ENCODE results near the gene GPC5. TPM values are rescaled to one million over a fixed set of nuclear protein-coding genes. Genes with fewer than 3 reads are reported as not detected.

Gene GPC5
- total and polyA plus RNA-seq, 2 donors: 0.06 to 5.0 TPM

- H3K4me1 ChIP-seq (ENCODE audit: insufficient read depth): no peaks in the 10 kb centered on the region
- WGBS: 83% methylated on average over 2 of the region's 2 CpGs
- H3K4me3 ChIP-seq (ENCODE audit: low read depth, low read length): no peak overlapping the region
- DNase-seq (ENCODE audit: extremely low spot score): no peak
- H3K27ac ChIP-seq (ENCODE audit: low read depth): no peak overlapping the region
- no peaks in the 10 kb centered on the region for H3K36me3 ChIP-seq (ENCODE audit: insufficient read depth)
Observed at GRCh38 chr13:91546900-91547299, 148.5 kb downstream of the GPC5 start.

DNA sequence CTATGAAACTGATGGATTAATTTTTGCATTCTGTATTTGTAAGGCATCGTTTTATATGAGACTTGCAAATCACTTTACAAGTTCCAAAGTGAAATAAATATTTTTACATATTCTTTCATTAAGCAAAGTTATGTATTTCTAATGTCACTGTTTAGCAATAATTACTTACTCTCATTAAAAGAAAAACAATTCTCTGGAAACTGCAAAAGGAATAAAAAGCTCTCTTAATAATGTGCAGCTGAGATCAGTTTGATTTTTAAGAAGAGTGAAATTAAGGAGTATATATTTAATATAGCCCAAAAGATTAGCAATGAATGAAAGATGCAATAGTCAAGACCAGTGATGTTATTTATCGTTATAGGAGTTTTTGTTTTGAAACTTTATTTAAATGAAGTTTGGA is 155.2 kb downstream of the GPC5 start:
- Histone ChIP-seq H3K27ac (ENCODE audit: low read depth) (no peak overlapping the region), H3K36me3 (ENCODE audit: insufficient read depth) (no peaks in the 10 kb centered on the region), H3K4me1 (ENCODE audit: insufficient read depth) (no peaks in the 10 kb centered on the region), H3K4me3 (ENCODE audit: low read depth, low read length) (no peak overlapping the region)
- WGBS: 82% methylated on average over 2 of the region's 2 CpGs
- no peak for DNase-seq (ENCODE audit: extremely low spot score)

DNA sequence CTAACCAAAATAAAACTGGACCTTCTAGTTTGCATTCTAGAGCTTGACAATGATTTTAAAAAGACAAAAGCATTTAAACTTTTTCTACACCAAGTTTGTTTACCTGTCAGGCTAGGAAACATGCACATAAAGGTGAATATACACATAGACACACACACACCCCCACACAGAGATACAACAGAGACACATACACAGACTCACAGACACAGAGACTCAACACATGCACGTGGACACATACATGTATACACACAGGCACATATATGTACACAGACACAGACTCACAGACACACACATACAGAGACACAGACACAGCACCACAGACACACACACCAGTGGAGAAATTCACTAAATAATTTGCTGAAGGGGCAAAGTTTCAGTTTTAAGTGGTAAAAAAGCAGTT is 155.7 kb downstream of the GPC5 start:
- no peak overlapping the region for H3K27ac ChIP-seq (ENCODE audit: low read depth)
- no peaks in the 10 kb centered on the region for H3K4me1 ChIP-seq (ENCODE audit: insufficient read depth)
- WGBS: 66% methylated on average over 1 of the region's 1 CpG
- DNase-seq (ENCODE audit: extremely low spot score): no peak
- no peaks in the 10 kb centered on the region for H3K36me3 ChIP-seq (ENCODE audit: insufficient read depth)
- H3K4me3 ChIP-seq (ENCODE audit: low read depth, low read length): no peak overlapping the region

DNA sequence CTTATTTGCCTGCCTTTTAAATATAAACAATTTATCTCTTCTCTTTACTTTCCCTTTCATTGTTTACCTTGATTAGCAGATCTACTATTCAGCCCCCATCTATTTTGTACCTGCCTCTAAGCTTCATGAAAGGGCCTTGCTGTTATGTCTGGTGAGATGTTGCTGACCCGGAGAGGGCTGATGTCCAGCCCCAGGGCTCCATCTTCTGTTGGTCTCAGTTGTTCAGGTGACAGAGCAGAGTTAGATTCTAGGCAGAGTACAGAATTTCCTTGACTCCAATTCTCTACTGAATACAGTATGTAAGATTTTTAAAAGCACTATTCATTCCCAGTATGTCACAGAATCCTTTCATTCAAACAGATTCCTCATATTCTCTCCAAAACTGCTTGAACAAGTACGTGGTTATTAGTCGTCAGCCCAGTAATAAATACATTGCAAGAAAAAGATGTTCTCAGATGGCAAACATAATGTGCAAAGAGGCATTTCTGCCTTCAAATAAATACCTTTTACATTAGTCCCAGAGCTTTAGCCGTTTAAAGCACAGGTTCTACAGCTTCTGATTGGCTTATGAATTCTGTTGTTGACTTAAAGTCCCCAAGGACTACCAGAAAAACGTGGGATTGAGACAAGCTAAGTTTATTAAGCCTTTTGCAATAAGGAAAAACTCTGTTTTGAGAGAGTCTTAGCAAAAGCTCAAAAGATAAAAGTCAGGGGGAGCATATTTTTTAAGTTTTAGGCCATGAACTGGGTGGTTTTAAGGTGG is 159.1 kb downstream of the GPC5 start:
- 45% methylated on average over 5 of the region's 5 CpGs for WGBS
- H3K36me3 ChIP-seq (ENCODE audit: insufficient read depth): no peaks in the 10 kb centered on the region

DNA sequence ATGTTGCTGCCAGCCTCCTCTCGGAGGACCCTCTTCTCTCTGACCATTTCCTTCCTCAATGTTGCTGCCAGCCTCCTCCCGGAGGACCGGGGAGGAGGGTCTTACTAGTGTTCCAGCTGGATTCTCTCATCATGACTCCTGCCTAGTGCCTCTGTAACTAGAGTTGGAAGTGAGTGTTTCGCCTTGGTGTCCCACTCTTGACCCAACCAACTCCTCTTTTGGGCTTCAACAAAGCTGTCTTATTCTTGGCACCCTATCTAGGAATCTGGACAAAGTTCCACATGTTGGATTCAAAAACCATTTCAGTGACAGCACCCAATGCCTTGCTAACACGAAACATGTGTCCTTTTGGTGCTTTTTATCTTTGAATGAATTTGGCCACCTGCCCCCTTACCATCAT is 165.4 kb downstream of the GPC5 start:
- no peaks in the 10 kb centered on the region for H3K4me1 ChIP-seq (ENCODE audit: insufficient read depth)
- H3K36me3 ChIP-seq (ENCODE audit: insufficient read depth): no peaks in the 10 kb centered on the region
- H3K4me3 ChIP-seq (ENCODE audit: low read depth, low read length): no peak overlapping the region
- 55% methylated on average over 5 of the region's 5 CpGs for WGBS
- no peak for DNase-seq (ENCODE audit: extremely low spot score)
- no peak overlapping the region for H3K27ac ChIP-seq (ENCODE audit: low read depth)

More for the DNA sequence above, 159.1 kb downstream of the GPC5 start:
- Histone ChIP-seq H3K27ac (ENCODE audit: low read depth) (no peak overlapping the region), H3K4me1 (ENCODE audit: insufficient read depth) (no peaks in the 10 kb centered on the region), H3K4me3 (ENCODE audit: low read depth, low read length) (no peak overlapping the region)
- DNase-seq (ENCODE audit: extremely low spot score): no peak

DNA sequence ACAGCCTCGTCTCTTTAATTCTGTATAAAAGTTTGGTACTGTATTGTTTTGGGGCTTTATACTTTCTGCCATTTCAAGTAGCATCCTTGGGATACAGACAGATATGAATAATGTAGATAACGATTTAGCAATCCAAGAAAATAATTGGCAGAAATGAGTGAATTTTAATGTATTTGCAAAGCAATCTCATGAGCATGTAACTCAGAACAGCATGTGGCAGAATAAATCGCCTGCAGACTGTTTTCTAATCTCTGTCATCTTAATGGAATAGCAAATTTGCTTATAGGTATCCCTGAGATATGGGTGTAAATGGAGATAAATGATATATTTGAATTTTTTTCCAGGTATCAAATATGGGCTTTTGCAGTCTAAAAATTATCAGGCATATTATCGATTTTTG is 166.0 kb downstream of the GPC5 start:
- Histone ChIP-seq H3K36me3 (ENCODE audit: insufficient read depth) (no peaks in the 10 kb centered on the region), H3K4me1 (ENCODE audit: insufficient read depth) (no peaks in the 10 kb centered on the region), H3K27ac (ENCODE audit: low read depth) (no peak overlapping the region), H3K4me3 (ENCODE audit: low read depth, low read length) (no peak overlapping the region)
- DNase-seq (ENCODE audit: extremely low spot score): no peak
- 76% methylated on average over 4 of the region's 4 CpGs for WGBS

- no peaks in the 10 kb centered on the region for H3K4me1 ChIP-seq (ENCODE audit: insufficient read depth)
- no peak overlapping the region for H3K4me3 ChIP-seq (ENCODE audit: low read depth, low read length)
- no peaks in the 10 kb centered on the region for H3K36me3 ChIP-seq (ENCODE audit: insufficient read depth)
- DNase-seq (ENCODE audit: extremely low spot score): no peak
- WGBS: 69% methylated on average over 5 of the region's 5 CpGs
- H3K27ac ChIP-seq (ENCODE audit: low read depth): no peak overlapping the region
Observed at GRCh38 chr13:91565296-91565695, 166.9 kb downstream of the GPC5 start.

- Histone ChIP-seq H3K27ac (ENCODE audit: low read depth) (no peak overlapping the region), H3K4me1 (ENCODE audit: insufficient read depth) (no peaks in the 10 kb centered on the region), H3K36me3 (ENCODE audit: insufficient read depth) (no peaks in the 10 kb centered on the region), H3K4me3 (ENCODE audit: low read depth, low read length) (no peak overlapping the region)
- no peak for DNase-seq (ENCODE audit: extremely low spot score)
- 78% methylated on average over 5 of the region's 5 CpGs for WGBS
Observed at GRCh38 chr13:91567485-91568207, 169.2 kb downstream of the GPC5 start.

DNA sequence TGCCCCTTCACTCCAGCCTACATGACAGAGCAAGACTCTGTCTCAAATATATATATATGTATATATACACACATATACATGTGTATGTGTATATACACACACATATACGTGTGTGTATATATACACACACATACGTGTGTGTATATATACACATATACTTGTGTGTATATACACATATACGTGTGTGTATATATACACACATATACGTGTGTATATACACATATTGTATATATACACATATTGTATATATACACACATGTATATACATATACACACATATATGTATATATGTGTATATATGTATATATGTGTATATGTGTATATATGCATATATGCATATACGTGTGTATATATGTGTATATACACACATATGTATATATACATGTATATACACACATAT is 173.3 kb downstream of the GPC5 start:
- Histone ChIP-seq H3K36me3 (ENCODE audit: insufficient read depth) (no peaks in the 10 kb centered on the region), H3K4me1 (ENCODE audit: insufficient read depth) (no peaks in the 10 kb centered on the region), H3K27ac (ENCODE audit: low read depth) (no peak overlapping the region), H3K4me3 (ENCODE audit: low read depth, low read length) (no peak overlapping the region)
- DNase-seq (ENCODE audit: extremely low spot score): no peak
- 92% methylated on average over 5 of the region's 5 CpGs for WGBS

DNA sequence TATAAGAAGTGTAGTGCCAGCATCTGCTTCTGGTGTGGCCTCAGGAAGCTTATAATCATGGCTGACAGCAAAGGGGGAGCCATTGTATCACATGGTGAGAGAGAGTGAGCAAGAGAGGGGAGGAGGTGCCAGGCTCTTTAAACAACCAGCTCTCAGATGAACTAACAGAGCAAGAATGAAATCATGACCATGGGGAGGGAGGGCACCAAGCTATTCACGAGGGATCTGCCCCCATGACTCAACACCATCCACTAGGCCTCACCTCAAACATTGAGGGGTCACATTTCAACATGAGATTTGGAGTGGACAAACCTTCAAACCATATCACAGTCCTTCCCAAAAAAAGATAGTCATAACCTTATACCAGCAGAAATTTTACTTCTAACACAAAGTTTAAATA is 174.0 kb downstream of the GPC5 start:
- no peaks in the 10 kb centered on the region for H3K4me1 ChIP-seq (ENCODE audit: insufficient read depth)
- no peak overlapping the region for H3K27ac ChIP-seq (ENCODE audit: low read depth)
- H3K36me3 ChIP-seq (ENCODE audit: insufficient read depth): no peaks in the 10 kb centered on the region
- H3K4me3 ChIP-seq (ENCODE audit: low read depth, low read length): no peak overlapping the region
- no peak for DNase-seq (ENCODE audit: extremely low spot score)
- 70% methylated on average over 1 of the region's 1 CpG for WGBS

- no peak for DNase-seq (ENCODE audit: extremely low spot score)
- no peaks in the 10 kb centered on the region for H3K4me1 ChIP-seq (ENCODE audit: insufficient read depth)
- no peaks in the 10 kb centered on the region for H3K36me3 ChIP-seq (ENCODE audit: insufficient read depth)
- H3K4me3 ChIP-seq (ENCODE audit: low read depth, low read length): no peak overlapping the region
- no peak overlapping the region for H3K27ac ChIP-seq (ENCODE audit: low read depth)
- 78% methylated on average over 9 of the region's 9 CpGs for WGBS
Observed at GRCh38 chr13:91572944-91573598, 174.7 kb downstream of the GPC5 start.

DNA sequence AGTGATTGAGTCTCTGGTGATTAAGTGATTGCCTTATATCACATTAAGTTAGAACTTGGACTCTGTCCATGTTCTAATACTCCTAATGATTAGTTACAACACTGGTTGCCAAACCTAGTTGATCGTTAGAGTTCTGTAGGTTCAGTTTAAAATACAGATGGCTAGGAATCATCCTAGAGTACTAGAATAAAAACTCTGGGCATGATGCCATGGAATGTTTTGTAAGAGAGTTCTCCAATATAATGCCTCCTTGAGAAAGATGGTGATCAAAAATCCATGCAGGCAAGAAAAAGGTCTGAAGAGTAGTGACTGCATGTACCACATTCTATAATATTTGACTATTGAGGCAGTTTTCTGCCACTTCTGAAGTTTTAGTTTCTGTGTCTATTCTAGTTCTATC is 176.3 kb downstream of the GPC5 start:
- Histone ChIP-seq H3K36me3 (ENCODE audit: insufficient read depth) (no peaks in the 10 kb centered on the region), H3K4me3 (ENCODE audit: low read depth, low read length) (no peak overlapping the region), H3K27ac (ENCODE audit: low read depth) (no peak overlapping the region), H3K4me1 (ENCODE audit: insufficient read depth) (no peaks in the 10 kb centered on the region)
- WGBS: 33% methylated on average over 1 of the region's 1 CpG
- DNase-seq (ENCODE audit: extremely low spot score): no peak

- no peaks in the 10 kb centered on the region for H3K4me1 ChIP-seq (ENCODE audit: insufficient read depth)
- DNase-seq (ENCODE audit: extremely low spot score): no peak
- H3K27ac ChIP-seq (ENCODE audit: low read depth): no peak overlapping the region
- no peaks in the 10 kb centered on the region for H3K36me3 ChIP-seq (ENCODE audit: insufficient read depth)
- 67% methylated on average over 2 of the region's 2 CpGs for WGBS
- no peak overlapping the region for H3K4me3 ChIP-seq (ENCODE audit: low read depth, low read length)
Observed at GRCh38 chr13:91576590-91576989, 178.2 kb downstream of the GPC5 start.

GRCh38 chr13:91579320-91579719 is 180.9 kb downstream of the GPC5 start:
- no peaks in the 10 kb centered on the region for H3K36me3 ChIP-seq (ENCODE audit: insufficient read depth)
- H3K27ac ChIP-seq (ENCODE audit: low read depth): no peak overlapping the region
- no peak for DNase-seq (ENCODE audit: extremely low spot score)
- H3K4me3 ChIP-seq (ENCODE audit: low read depth, low read length): no peak overlapping the region
- 80% methylated on average over 7 of the region's 7 CpGs for WGBS
- H3K4me1 ChIP-seq (ENCODE audit: insufficient read depth): no peaks in the 10 kb centered on the region
